T-helper 1 cell (primary cell): ENCODE results near the gene FRMD8.
A peak's percentile ranks its signal among the peaks of the same experiment; 100 is the strongest.

Experiments used
- DNase-seq, 5 donors: peaks; one replicate each; pipeline ENCODE4 v3.0.0-alpha.2; 2012 to 2020

The FRMD8 gene

DNA sequence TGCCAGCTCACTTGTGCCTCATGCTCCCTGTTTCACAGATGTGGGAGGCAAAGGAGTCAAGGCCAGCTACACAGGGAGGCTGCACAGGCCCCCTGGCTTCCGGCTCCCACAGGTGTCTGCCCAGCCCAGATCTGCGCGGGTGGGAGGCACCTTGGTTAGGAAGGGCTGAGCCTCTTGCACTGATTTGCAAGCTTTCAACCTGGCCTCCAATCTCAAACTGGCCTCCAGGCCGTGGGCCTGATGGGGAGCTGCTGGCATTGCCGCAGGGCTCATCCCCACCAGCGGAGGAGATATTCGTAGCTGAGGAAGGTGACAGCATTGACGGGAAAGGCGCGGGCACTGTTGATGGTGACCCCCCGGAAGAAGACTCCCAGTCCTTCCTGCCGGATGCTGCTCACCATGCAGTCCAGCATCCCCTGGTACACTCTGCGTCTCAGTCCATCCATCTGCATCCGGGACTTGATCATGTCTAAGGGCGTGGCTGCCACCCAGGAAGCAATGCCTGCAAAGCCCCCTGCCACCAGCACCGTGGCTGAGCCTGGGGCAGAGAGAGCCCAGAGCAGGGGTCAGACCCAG, 10.2 kb upstream of the FRMD8 start:
- no peak for DNase-seq

DNA sequence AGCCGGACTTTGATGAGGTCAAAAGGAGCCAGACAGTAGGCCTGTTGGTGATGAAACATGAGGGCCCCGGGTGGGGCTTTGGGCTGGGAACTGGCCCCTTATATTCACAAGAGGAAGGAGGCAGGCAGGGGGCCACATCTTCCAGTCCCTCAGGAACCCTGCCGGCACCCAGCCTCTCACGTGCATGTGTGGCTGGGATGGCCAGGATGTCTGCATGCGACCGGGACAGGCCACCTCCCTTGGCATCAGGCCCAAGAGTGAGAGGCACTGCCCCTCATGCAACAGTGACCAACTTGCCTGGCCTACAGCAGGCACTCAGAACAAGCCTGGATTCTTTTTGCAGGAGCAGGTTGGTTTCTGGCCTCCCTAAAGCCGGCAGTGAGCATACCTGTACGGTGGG, 9.4 kb upstream of the FRMD8 start:
- no peak for DNase-seq

DNA sequence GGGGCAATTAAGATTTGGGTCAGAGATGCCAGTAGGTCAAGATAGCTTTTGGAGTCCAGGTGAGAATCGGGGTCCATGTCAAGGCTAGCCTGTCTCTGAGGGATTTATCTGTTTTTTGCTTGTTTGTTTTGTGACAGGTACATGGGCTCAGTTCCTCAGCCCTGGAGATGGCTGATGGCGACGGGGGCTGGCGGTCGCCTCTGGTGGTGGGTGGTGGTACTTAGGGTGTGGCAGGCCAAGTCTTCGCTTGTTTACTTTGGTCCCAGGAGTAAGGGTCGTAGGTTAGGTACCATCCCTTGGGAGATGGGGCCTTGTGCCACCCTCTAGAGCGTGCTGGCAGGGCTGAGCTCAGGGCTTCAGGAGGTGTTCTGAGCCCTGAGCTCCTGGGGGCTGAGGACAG, 8.7 kb upstream of the FRMD8 start:
- DNase-seq = no peak

GRCh38 chr11:65378208-65378927, 8.1 kb upstream of the FRMD8 start:
- DNase-seq = no peak

- no peak for DNase-seq
These were observed 7.4 kb upstream of the FRMD8 start for GRCh38 chr11:65378928-65379638.

GRCh38 chr11:65379698-65380459, 6.6 kb upstream of the FRMD8 start:
- DNase-seq = no peak

- no peak for DNase-seq
These were observed 5.8 kb upstream of the FRMD8 start for GRCh38 chr11:65380460-65381119.

- DNase-seq = peak in 1 of 5 donors; percentile 49
These were observed 4.8 kb upstream of the FRMD8 start for GRCh38 chr11:65381716-65382032.

GRCh38 chr11:65382033-65382803, 4.2 kb upstream of the FRMD8 start, which contains the start of gene SLC25A45:
Gene SLC25A45 (minus strand): TSS chr11:65382646. CDS start chr11:65381951, 695 bp downstream.
- DNase-seq = peak; percentile 77 to 94 (median 84)

GRCh38 chr11:65382804-65383368, 3.6 kb upstream of the FRMD8 start:
- no peak for DNase-seq

DNA sequence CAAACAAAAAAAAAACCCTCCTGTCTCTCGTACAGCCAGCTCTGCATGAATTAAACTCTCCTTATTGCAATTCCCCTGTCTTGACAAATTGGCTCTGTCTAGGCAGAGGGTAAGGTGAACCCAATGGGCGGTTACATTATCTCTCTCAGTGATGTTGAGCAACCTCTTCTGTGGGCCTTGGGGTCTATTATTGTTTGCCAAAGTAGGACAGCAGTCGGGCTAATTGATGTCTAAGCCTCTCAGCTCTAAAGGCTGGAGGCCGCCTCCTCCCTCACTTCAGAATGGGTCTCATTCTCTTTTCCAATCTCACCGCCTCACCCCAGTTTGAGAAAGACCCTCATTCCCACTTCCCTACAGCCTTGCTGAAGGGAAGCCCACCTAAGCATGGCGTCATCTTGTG, 2.7 kb upstream of the FRMD8 start:
- DNase-seq = no peak

DNA sequence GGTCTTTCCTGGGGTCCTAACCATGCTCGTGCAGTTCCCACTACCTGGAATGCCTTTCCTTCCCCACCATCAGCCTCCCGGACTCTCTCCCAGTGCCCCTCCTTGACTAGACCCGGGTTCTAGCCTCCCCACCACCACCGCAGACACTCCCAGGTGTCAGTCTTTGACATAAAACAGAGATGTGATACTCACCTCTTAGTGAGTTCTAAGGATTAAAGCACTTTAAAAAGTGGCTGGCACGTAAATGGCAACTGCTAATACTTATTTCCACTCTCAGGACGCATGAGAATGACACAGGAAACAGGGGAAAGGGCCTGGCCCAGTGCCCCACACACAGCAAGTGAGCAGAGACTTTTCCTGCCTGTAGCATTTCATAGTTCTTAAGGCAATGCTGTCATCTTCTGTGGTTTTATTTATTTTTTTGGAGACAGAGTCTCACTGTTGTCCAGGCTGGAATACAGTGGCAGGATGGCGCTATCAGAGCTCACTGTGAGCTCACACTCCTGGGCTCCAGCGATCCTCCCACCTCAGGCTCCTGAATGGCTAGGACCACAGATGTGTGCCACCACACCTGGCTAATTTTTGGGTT, 2.0 kb upstream of the FRMD8 start:
- DNase-seq = peak in 2 of 5 donors; percentile 20 to 33

DNA sequence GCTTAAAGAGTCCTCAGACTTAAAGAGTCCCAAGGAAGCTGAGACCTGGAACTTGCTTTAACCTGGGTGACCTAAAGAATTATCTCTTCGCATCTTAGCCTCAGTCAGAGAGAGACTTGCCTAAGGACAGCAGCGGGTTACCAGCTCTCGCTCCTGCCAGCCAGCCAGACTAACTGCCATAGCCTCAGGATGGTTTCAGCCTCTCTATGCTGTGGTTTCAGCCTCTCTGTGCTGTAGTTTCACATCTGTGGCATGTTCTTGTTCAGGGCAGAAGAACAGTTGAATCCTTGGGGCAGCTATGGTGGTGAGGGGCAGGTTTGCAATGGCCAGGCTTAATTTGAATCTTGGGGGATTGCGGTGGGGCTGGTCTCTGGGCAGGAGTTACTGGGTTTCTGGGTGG, 2.3 kb downstream of the FRMD8 start:
- DNase-seq = no peak

- no peak for DNase-seq
These were observed 3.0 kb downstream of the FRMD8 start for GRCh38 chr11:65389294-65389980.

- no peak for DNase-seq
These were observed 3.9 kb downstream of the FRMD8 start for GRCh38 chr11:65390099-65390941.

DNA sequence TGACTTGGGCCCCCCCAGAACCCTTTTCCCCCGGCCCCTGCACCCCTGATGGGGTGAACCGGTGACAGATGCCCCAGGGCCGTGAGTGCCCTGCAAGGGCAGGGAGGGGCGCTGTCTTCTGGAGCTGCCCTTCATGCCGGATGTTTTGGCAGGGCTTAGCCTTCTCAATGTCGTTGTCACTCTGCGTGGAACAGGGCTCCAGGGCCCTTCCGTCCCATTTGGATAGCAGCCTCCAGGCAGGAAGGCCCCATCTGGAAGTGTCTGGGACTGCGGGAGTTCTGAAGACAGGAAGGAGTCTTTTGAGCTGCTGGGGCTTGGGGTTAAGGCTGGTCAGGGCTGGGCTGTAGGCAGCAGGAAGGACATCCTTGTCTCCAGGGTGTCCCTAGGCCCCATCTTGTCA, 4.6 kb downstream of the FRMD8 start:
- no peak for DNase-seq

DNA sequence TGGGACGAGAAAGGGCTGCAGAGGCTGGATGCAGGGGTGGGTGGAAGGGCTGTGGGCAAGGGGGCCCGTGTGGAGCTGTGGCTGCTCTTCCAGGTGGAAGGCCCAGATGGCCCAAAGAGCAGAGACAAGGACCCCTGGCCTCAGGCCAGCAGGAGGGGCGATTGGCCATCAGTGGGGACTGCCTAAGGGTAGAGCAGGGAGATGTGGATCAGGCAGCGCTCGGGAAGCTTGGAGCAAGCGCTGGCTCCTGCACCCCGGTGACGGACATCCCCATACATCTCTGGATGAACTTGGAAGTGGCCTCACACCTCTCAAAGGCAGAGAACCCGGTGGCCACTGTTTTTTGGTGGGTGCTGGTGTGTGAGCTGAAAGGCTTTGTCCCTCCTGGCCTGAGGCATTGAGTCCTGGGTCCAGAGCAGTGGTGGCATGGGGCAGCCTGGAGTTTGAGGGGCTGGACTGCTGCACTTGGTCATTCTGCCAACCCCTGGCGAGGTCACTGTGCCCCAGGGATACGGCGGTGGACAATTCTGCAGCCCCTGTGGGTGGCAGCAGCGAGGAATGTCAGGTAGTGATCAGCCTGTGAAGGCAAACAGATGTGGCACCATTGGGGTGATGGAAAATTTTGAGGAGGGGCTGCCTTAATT, 5.9 kb downstream of the FRMD8 start:
- no peak for DNase-seq

- DNase-seq = no peak
These were observed 6.5 kb downstream of the FRMD8 start for GRCh38 chr11:65392899-65393298.

DNA sequence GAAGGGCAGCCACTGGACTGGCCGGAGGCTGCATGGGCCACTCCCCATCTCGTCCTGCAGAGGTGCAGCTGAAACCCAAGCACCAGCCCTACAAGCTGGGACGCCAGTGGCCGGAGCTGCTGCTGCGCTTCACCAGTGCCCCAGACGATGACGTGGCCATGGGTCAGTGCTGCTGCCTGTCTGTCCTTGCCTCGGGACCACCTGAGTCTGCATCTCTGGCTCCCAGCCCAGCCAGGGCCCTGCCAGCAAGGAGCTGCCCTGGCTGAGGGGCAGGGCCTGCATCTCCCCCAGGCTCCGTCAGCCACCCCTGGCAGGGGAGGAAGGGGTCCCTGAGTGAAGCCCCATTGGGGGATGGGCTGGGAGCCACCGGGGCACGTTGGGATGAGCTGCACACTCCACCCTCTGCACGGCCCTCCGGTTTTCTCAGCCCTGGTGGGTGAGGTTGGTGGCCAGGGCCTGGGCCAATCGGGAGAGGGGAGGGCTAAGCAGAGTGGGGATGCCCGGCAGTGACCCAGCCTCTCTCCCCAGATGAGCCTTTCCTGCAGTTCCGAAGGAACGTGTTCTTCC, 7.2 kb downstream of the FRMD8 start:
- DNase-seq = no peak
